ENCODE results near the gene APIP. TPM values are rescaled to one million over a fixed set of nuclear protein-coding genes. Genes with fewer than 3 reads are reported as not detected.

APIP gene
- total RNA-seq (2014; rRNA removed; shearing (Covaris generic)), result 39.0 and 45.9 TPM in 2 replicates

GRCh38 chr11:34916015-34916842 is at the start of gene APIP, which contains the start of gene PDHX:
Gene APIP (minus strand): TSS chr11:34916379. CDS start chr11:34916284, 95 bp downstream.
Gene PDHX (plus strand): TSS chr11:34916618. CDS start chr11:34916656, 38 bp downstream.

Small RNA genes within 50 kb of the gene (small RNA-seq; reads per million reads assigned to genes)
- gene MIR1343, result not detected

Other genes with a start within 250 kb of the APIP start
- gene PDHX, start 239 bp upstream of the APIP start, total RNA-seq (2014; rRNA removed; shearing (Covaris generic)), result 28.4 and 30.2 TPM in 2 replicates
- gene CD44, start 222.8 kb upstream of the APIP start, total RNA-seq (2014; rRNA removed; shearing (Covaris generic)), result 358 and 430 TPM in 2 replicates

Measured in A375 (cell line).